ENCODE measurements around the gene NPFFR1.

The NPFFR1 gene

GRCh38 chr10:70283445-70284399 is at the start of gene NPFFR1:
NPFFR1 (minus strand) TSS chr10:70284004; CDS start chr10:70283676, 328 bp downstream.
- TF ChIP-seq CTCF (IDR thresholded peaks at IDR 0.05; ENCODE audit: insufficient read depth, missing control alignments) = no peak
- DNase-seq (ENCODE audit: insufficient read length, low spot score) (no peak), FAIRE-seq (no peak)

GRCh38 chr10:70333268-70333667 is 49.5 kb upstream of the NPFFR1 start:
- DNase-seq (ENCODE audit: insufficient read length, low spot score) = no peak
- FAIRE-seq = no peak
- TF ChIP-seq CTCF (IDR thresholded peaks at IDR 0.05; ENCODE audit: insufficient read depth, missing control alignments) = no peak

GRCh38 chr10:70331486-70332268 is 47.9 kb upstream of the NPFFR1 start:
- FAIRE-seq = no peak
- DNase-seq (ENCODE audit: insufficient read length, low spot score) = no peak
- no peak for TF ChIP-seq CTCF (IDR thresholded peaks at IDR 0.05; ENCODE audit: insufficient read depth, missing control alignments)

- DNase-seq (ENCODE audit: insufficient read length, low spot score) (no peak), FAIRE-seq (no peak)
- no peak for TF ChIP-seq CTCF (IDR thresholded peaks at IDR 0.05; ENCODE audit: insufficient read depth, missing control alignments)
These were observed 47.3 kb upstream of the NPFFR1 start for GRCh38 chr10:70331160-70331485.

- DNase-seq (ENCODE audit: insufficient read length, low spot score) (no peak), FAIRE-seq (no peak)
- no peak for TF ChIP-seq CTCF (IDR thresholded peaks at IDR 0.05; ENCODE audit: insufficient read depth, missing control alignments)
These were observed 46.9 kb upstream of the NPFFR1 start for GRCh38 chr10:70330671-70331070.

- FAIRE-seq (no peak), DNase-seq (ENCODE audit: insufficient read length, low spot score) (no peak)
- no peak for TF ChIP-seq CTCF (IDR thresholded peaks at IDR 0.05; ENCODE audit: insufficient read depth, missing control alignments)
These were observed 45.2 kb upstream of the NPFFR1 start for GRCh38 chr10:70328967-70329366.

Data from D721Med (cell line).